SK-N-MC (cell line): ENCODE results near the gene FBLIM1.

Source experiments
- DNase-seq: peaks from one replicate; pipeline ENCODE4 v3.0.0-alpha.2; 2011; ENCODE audit warnings: low read depth, low spot score
- H3K27ac ChIP-seq: fragments of 200-600 bp; sonication (generic); 2 replicates; pipeline ENCODE4 v1.5.1; 2016; ENCODE audit warnings: mixed run types
- H3K36me3 ChIP-seq: fragments of 200-600 bp; sonication (generic); 2 replicates; pipeline ENCODE4 v1.6.1; 2017; ENCODE audit warnings: antibody characterized with exemption, low read length, mixed read lengths; ENCODE audit not compliant: insufficient read depth
- H3K4me3 ChIP-seq: fragments of 200-600 bp; sonication (generic); 2 replicates; pipeline ENCODE4 v1.5.1; 2016
- H3K9ac ChIP-seq: fragments of 200-600 bp; sonication (generic); 2 replicates; pipeline ENCODE4 v1.8.0; 2017; ENCODE audit warnings: mixed run types, mixed read lengths; ENCODE audit not compliant: insufficient read length
- H3K9me3 ChIP-seq: fragments of 200-600 bp; sonication (generic); 2 replicates; pipeline ENCODE4 v1.6.1; 2017; ENCODE audit warnings: low read depth, mild to moderate bottlenecking, antibody characterized with exemption, low read length, moderate library complexity, mixed read lengths
- EZH2 ChIP-seq: fragments of 200-600 bp; sonication (generic); IDR thresholded peaks from one replicate; pipeline ENCODE4 v1.6.1; 2017; ENCODE audit warnings: antibody characterized with exemption
- FOXP2 ChIP-seq: optimal IDR thresholded peaks from 2 replicates; pipeline ENCODE3; 2011; ENCODE audit warnings: mild to moderate bottlenecking, moderate library complexity; ENCODE audit not compliant: insufficient read depth; ENCODE audit errors: extremely low read length, control extremely low read depth
- POLR2AphosphoS5 ChIP-seq: IDR thresholded peaks from 2 replicates; pipeline ENCODE4 v1.6.1; 2012; ENCODE audit warnings: mild to moderate bottlenecking, low read depth, low read length, borderline replicate concordance

The FBLIM1 gene

GRCh38 chr1:15835741-15836510 is 77.3 kb downstream of the FBLIM1 start:
- Histone ChIP-seq H3K4me3 (peak overlapping the region; percentile 84), H3K27ac (peak overlapping the region; percentile 99), H3K9me3 (no peaks in the 10 kb centered on the region), H3K36me3 (no peaks in the 10 kb centered on the region), H3K9ac (peak overlapping the region; percentile 95)
- peak; percentile 95 for DNase-seq
- no peak for TF ChIP-seq EZH2
- TF ChIP-seq FOXP2: peak; percentile 95
- peak; percentile 83 for TF ChIP-seq POLR2AphosphoS5
